Calu3 (cell line): ENCODE data around the gene PIGU. TPM values are rescaled to one million over a fixed set of nuclear protein-coding genes. Genes with fewer than 3 reads are reported as not detected.

ENCODE experiments used
- BruUV-seq: library from RNA; stranded (reverse); fragments of 400-500 nt; replicated peaks from 2 replicates; lab custom pipeline; 2021; lab: Mats Ljungman, UMichigan
- CTCF ChIA-PET: fragments of 300-600 bp; sonication (Branson Sonifier 250); formaldehyde crosslinking; loops from one replicate; lab custom pipeline; 2022; ENCODE audit warnings: antibody characterized with exemption; lab: Charles Lee
- DNase-seq: peaks from one replicate; pipeline ENCODE4 v3.0.0; 2022
- H3K27ac Mint-ChIP-seq: one replicate; pipeline ENCODE4 v1.8.0; 2022; ENCODE audit warnings: mixed read lengths; ENCODE audit not compliant: unreplicated experiment
- H3K27me3 Mint-ChIP-seq: one replicate; pipeline ENCODE4 v1.8.0; 2022; ENCODE audit warnings: mixed read lengths; ENCODE audit not compliant: unreplicated experiment
- H3K36me3 Mint-ChIP-seq: one replicate; pipeline ENCODE4 v1.8.0; 2022; ENCODE audit warnings: mild to moderate bottlenecking, moderate library complexity, mixed read lengths; ENCODE audit not compliant: insufficient read depth, unreplicated experiment
- H3K4me1 Mint-ChIP-seq: one replicate; pipeline ENCODE4 v1.8.0; 2022; ENCODE audit warnings: mild to moderate bottlenecking, low read depth, mixed read lengths; ENCODE audit not compliant: unreplicated experiment
- H3K4me3 Mint-ChIP-seq: one replicate; pipeline ENCODE4 v1.8.0; 2022; ENCODE audit warnings: mild to moderate bottlenecking, low read depth, moderate library complexity, mixed read lengths; ENCODE audit not compliant: unreplicated experiment
- H3K9me3 Mint-ChIP-seq: one replicate; pipeline ENCODE4 v1.8.0; 2022; ENCODE audit warnings: low read depth, mixed read lengths; ENCODE audit not compliant: unreplicated experiment
- CTCF ChIP-seq: fragments of 200-600 bp; IDR thresholded peaks from one replicate; pipeline ENCODE4 v1.8.0; 2022; ENCODE audit warnings: antibody characterized with exemption; ENCODE audit not compliant: unreplicated experiment
- intact Hi-C: fragments of 100-400 bp; cut with micrococcal nuclease; formaldehyde crosslinking; loops from one replicate; pipeline ENCODE4 v1.10.0; 2022; ENCODE audit not compliant: unreplicated experiment
- total RNA-seq: library from RNA; stranded (reverse); gene quantifications from 2 replicates; pipeline ENCODE4 v1.2.3, GENCODE V29; 2022

Gene PIGU
- total RNA-seq, 1 experiment from 2014 or later: 42.8 TPM

- intact Hi-C loops: no loop called here
- no TSS peak for BruUV-seq
- Mint-ChIP-seq H3K27me3 (no peaks in the 10 kb centered on the region), H3K4me3 (no peak overlapping the region), H3K9me3 (no peaks in the 10 kb centered on the region), H3K27ac (no peak overlapping the region), H3K36me3 (peaks cover 9% of the 10 kb centered on the region), H3K4me1 (peaks cover 7% of the 10 kb centered on the region)
- CTCF ChIA-PET: interaction anchor here (0.5 kb wide), 1 partner anchor 283 kb away, joined by 3 read pairs; no protein-coding TSS in a partner anchor
- no peak for TF ChIP-seq CTCF
- DNase-seq: no peak
These were observed 54.0 kb downstream of the PIGU start for GRCh38 chr20:34622821-34623451.

GRCh38 chr20:34621383-34622367 is 55.2 kb downstream of the PIGU start:
- Mint-ChIP-seq H3K36me3 (peaks cover 9% of the 10 kb centered on the region), H3K9me3 (no peaks in the 10 kb centered on the region), H3K27me3 (no peaks in the 10 kb centered on the region), H3K27ac (no peak overlapping the region), H3K4me3 (no peak overlapping the region), H3K4me1 (peaks cover 7% of the 10 kb centered on the region)
- no peak for TF ChIP-seq CTCF
- intact Hi-C loops: no loop called here
- CTCF ChIA-PET: no interaction called here
- no peak for DNase-seq
- BruUV-seq: no TSS peak

GRCh38 chr20:34621036-34621343 is 55.9 kb downstream of the PIGU start:
- Mint-ChIP-seq H3K27ac (no peak overlapping the region), H3K4me3 (no peak overlapping the region), H3K4me1 (peaks cover 7% of the 10 kb centered on the region), H3K36me3 (peaks cover 9% of the 10 kb centered on the region), H3K9me3 (no peaks in the 10 kb centered on the region), H3K27me3 (no peaks in the 10 kb centered on the region)
- intact Hi-C loops: no loop called here
- BruUV-seq: no TSS peak
- TF ChIP-seq CTCF: no peak
- CTCF ChIA-PET: interaction anchor here (0.7 kb wide), 1 partner anchor 60 kb away, joined by 3 read pairs; no protein-coding TSS in a partner anchor
- no peak for DNase-seq

GRCh38 chr20:34618676-34619075 is 58.2 kb downstream of the PIGU start:
- no peak for DNase-seq
- Mint-ChIP-seq H3K9me3 (no peaks in the 10 kb centered on the region), H3K4me3 (no peak overlapping the region), H3K4me1 (peaks cover 7% of the 10 kb centered on the region), H3K36me3 (peaks cover 16% of the 10 kb centered on the region), H3K27me3 (no peaks in the 10 kb centered on the region), H3K27ac (no peak overlapping the region)
- intact Hi-C loops: no loop called here
- no TSS peak for BruUV-seq
- CTCF ChIA-PET: no interaction called here
- TF ChIP-seq CTCF: no peak
